Mesenchymal stem cell (in vitro differentiated cells and primary cell): Measurements from ENCODE around the gene MMP25.
A peak's percentile ranks its signal among the peaks of the same experiment; 100 is the strongest.

Experiments
- DNase-seq: peaks from one replicate; pipeline ENCODE4 v3.0.0-alpha.2; 2013
- H2AFZ ChIP-seq: one replicate; pipeline ENCODE4 v1.6.1; 2013; ENCODE audit warnings: low read depth, mild to moderate bottlenecking, control low read depth, inconsistent platforms, low read length, moderate library complexity
- H2AK5ac ChIP-seq: 2 replicates; pipeline ENCODE4 v1.6.1; 2013; ENCODE audit warnings: low read length, moderate library complexity, mild to moderate bottlenecking, inconsistent platforms; ENCODE audit not compliant: severe bottlenecking
- H2BK120ac ChIP-seq: one replicate; pipeline ENCODE4 v1.6.1; 2013; ENCODE audit warnings: low read depth, mild to moderate bottlenecking, inconsistent platforms, low read length, moderate library complexity
- H2BK12ac ChIP-seq, 2 experiments: one replicate each; pipeline ENCODE4 v1.6.1; 2013; ENCODE audit warnings: inconsistent platforms in 2 of 2, low read length in 2 of 2, mild to moderate bottlenecking in 2 of 2, moderate library complexity in 2 of 2, control low read depth in 1 of 2
- H2BK15ac ChIP-seq: one replicate; pipeline ENCODE4 v1.6.1; 2013; ENCODE audit warnings: mild to moderate bottlenecking, low read depth, inconsistent platforms; ENCODE audit not compliant: poor library complexity, severe bottlenecking
- H2BK5ac ChIP-seq: 2 replicates; pipeline ENCODE4 v1.6.1; 2013; ENCODE audit warnings: low read depth, mild to moderate bottlenecking, low read length, control low read depth, inconsistent platforms; ENCODE audit not compliant: poor library complexity, severe bottlenecking
- H3K14ac ChIP-seq, 2 experiments: one replicate each; pipeline ENCODE4 v1.6.1; 2013; ENCODE audit warnings: inconsistent platforms in 2 of 2, low read length in 2 of 2, control low read depth in 1 of 2, mild to moderate bottlenecking in 1 of 2, moderate library complexity in 1 of 2
- H3K18ac ChIP-seq, 2 experiments: one replicate each; pipeline ENCODE4 v1.6.1; 2013; ENCODE audit warnings: inconsistent platforms in 2 of 2, low read length in 2 of 2, control low read depth in 1 of 2, low read depth in 1 of 2, mild to moderate bottlenecking in 1 of 2
- H3K23ac ChIP-seq, 2 experiments: one replicate each; pipeline ENCODE4 v1.6.1; 2013; ENCODE audit warnings: inconsistent platforms in 2 of 2, low read length in 2 of 2, mild to moderate bottlenecking in 2 of 2, moderate library complexity in 2 of 2, control low read depth in 1 of 2
- H3K27ac ChIP-seq: 2 replicates; pipeline ENCODE4 v1.5.1; 2013; ENCODE audit warnings: mild to moderate bottlenecking, moderate library complexity, low read length, control low read depth, inconsistent platforms; ENCODE audit not compliant: poor library complexity, severe bottlenecking
- H3K27me3 ChIP-seq, 2 experiments: 2 replicates each; pipeline versions ENCODE4 v1.6.1 to v1.7.0; 2013; ENCODE audit warnings: low read length in 2 of 2, mild to moderate bottlenecking in 2 of 2, moderate library complexity in 2 of 2, control low read depth in 1 of 2, inconsistent platforms in 1 of 2; ENCODE audit not compliant: control insufficient read depth in 1 of 2, insufficient read depth in 1 of 2
- H3K36me3 ChIP-seq, 2 experiments: 2 replicates each; pipeline versions ENCODE4 v1.6.1 to v1.7.0; 2013; ENCODE audit warnings: low read length in 2 of 2, control low read depth in 1 of 2, inconsistent platforms in 1 of 2, low read depth in 1 of 2, mild to moderate bottlenecking in 1 of 2; ENCODE audit not compliant: insufficient read depth in 2 of 2, control insufficient read depth in 1 of 2
- H3K4ac ChIP-seq, 2 experiments: one replicate each; pipeline ENCODE4 v1.6.1; 2013; ENCODE audit warnings: inconsistent platforms in 2 of 2, low read length in 2 of 2, mild to moderate bottlenecking in 2 of 2, moderate library complexity in 2 of 2, control low read depth in 1 of 2, low read depth in 1 of 2
- H3K4me1 ChIP-seq: 2 replicates; pipeline ENCODE4 v1.6.1; 2013; ENCODE audit warnings: low read depth, low read length, control low read depth; ENCODE audit not compliant: control insufficient read depth, insufficient read depth
- H3K4me2 ChIP-seq: 2 replicates; pipeline ENCODE4 v1.6.1; 2013; ENCODE audit warnings: low read length, mild to moderate bottlenecking, inconsistent platforms; ENCODE audit not compliant: poor library complexity, severe bottlenecking
- H3K4me3 ChIP-seq, 2 experiments: 2 replicates each; pipeline versions ENCODE4 v1.5.1 to v1.7.0; 2013; ENCODE audit warnings: low read length in 2 of 2, mild to moderate bottlenecking in 2 of 2, control low read depth in 1 of 2, low read depth in 1 of 2; ENCODE audit not compliant: insufficient read depth in 1 of 2
- H3K79me1 ChIP-seq: replicated peaks from 2 replicates; pipeline ENCODE4 v1.6.1; 2013; ENCODE audit warnings: mild to moderate bottlenecking, control low read depth, low read length, inconsistent platforms; ENCODE audit not compliant: poor library complexity, severe bottlenecking
- H3K9ac ChIP-seq: 2 replicates; pipeline ENCODE4 v1.7.0; 2013; ENCODE audit warnings: mild to moderate bottlenecking, low read length, moderate library complexity
- H3K9me3 ChIP-seq: 2 replicates; pipeline ENCODE4 v1.7.0; 2013; ENCODE audit warnings: mild to moderate bottlenecking, low read length; ENCODE audit not compliant: control insufficient read depth
- H4K8ac ChIP-seq: one replicate; pipeline ENCODE4 v1.6.1; 2013; ENCODE audit warnings: inconsistent platforms, mild to moderate bottlenecking, low read length, moderate library complexity
- H4K91ac ChIP-seq: one replicate; pipeline ENCODE4 v1.6.1; 2013; ENCODE audit warnings: mild to moderate bottlenecking, low read length, inconsistent platforms
- WGBS: methylation state at CpG from one replicate; pipeline ENCODE4 v1.1.7; 2013; ENCODE audit warnings: mixed read lengths; 5-methylcytosine and 5-hydroxymethylcytosine counted together

MMP25 gene

DNA sequence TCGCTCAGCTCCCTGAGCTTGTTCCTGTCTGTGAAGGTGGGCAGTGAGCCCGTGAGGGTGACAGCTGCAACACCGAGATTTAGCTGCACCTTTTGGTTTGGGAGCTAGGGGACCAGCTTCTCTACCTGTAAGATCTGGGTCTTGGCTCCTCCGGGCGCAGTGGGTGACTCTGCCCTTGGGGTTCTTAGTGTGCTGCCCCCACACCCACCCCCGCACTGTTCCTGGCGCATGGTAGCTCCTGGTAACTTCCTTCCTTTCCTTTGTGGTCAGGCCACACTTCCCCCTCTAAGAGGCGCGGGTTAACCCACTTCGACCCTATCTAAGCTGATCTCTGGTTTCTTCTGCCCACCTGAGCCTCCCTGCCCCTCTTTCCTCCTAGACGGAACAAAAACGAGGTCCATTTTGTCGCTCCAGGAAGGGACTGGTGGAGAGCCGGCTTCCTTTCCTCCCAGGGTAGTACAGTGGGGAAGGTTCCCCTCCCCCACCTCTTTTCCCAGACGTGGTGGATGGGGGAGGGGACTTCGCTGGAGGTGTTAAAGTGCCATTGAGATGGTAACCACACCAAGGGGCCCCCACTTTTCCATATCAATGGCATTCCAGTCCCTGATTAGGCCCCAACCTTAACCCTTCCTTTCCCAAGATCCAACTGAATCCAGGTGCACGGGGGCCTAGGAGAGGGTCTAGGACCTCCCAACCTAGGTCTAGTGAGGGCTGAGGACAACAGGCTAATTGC, 38.2 kb upstream of the MMP25 start:
- peaks cover 34% of the 10 kb centered on the region for H3K4me1 ChIP-seq
- WGBS: 18% methylated on average over 12 of the region's 17 CpGs

DNA sequence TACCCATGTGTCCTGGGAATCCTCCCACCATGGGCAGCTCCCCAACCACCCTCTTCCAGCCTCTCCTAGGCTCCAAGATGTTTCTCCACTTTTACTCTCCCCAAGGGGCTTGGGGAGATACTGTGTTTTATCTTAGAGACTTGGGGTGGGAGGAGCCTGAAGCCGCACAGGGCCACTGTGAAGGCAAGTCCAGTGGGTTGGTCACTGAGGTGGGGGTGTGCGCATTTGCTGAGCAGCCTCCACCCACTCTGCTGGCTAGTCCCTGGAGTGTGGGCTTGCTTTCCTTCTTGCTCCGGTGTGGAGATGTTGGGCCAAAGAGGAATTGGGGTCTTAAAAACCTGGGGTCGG, 37.7 kb upstream of the MMP25 start:
- Histone ChIP-seq H2AFZ (no peak overlapping the region), H3K23ac (peak overlapping the region in 1 of 2 experiments; percentile 9), H3K4me1 (peaks cover 37% of the 10 kb centered on the region), H3K27ac (no peak overlapping the region), H3K4me3 (no peak overlapping the region), H4K91ac (no peak overlapping the region), H3K27me3 (peaks cover 80 to 87% of the 10 kb centered on the region in 2 experiments), H3K9ac (no peak overlapping the region), H2BK12ac (no peak overlapping the region), H4K8ac (no peak overlapping the region), H3K9me3 (no peaks in the 10 kb centered on the region), H2BK5ac (no peak overlapping the region), H3K36me3 (no peaks in the 10 kb centered on the region), H2BK120ac (no peak overlapping the region), H2BK15ac (no peak overlapping the region), H3K14ac (no peak overlapping the region), H3K4me2 (no peak overlapping the region), H2AK5ac (no peak overlapping the region), H3K4ac (no peak overlapping the region), H3K79me1 (no peaks in the 10 kb centered on the region), H3K18ac (no peak overlapping the region)
- WGBS: 32% methylated on average over 4 of the region's 4 CpGs
- DNase-seq: no peak

More for the DNA sequence above, 38.2 kb upstream of the MMP25 start:
- H3K4ac ChIP-seq: peak overlapping the region in 1 of 2 experiments; percentile 64
- no peak overlapping the region for H3K23ac ChIP-seq
- DNase-seq: no peak
- H3K27ac ChIP-seq: no peak overlapping the region
- H3K79me1 ChIP-seq: no peaks in the 10 kb centered on the region
- no peak overlapping the region for H4K91ac ChIP-seq
- no peak overlapping the region for H2BK5ac ChIP-seq
- no peak overlapping the region for H3K4me3 ChIP-seq
- H2AFZ ChIP-seq: no peak overlapping the region
- no peak overlapping the region for H2AK5ac ChIP-seq
- no peak overlapping the region for H2BK15ac ChIP-seq
- no peak overlapping the region for H3K14ac ChIP-seq
- no peak overlapping the region for H3K4me2 ChIP-seq
- peaks cover 75 to 81% of the 10 kb centered on the region in 2 experiments for H3K27me3 ChIP-seq
- no peaks in the 10 kb centered on the region for H3K36me3 ChIP-seq
- H4K8ac ChIP-seq: no peak overlapping the region
- H2BK120ac ChIP-seq: no peak overlapping the region
- H3K18ac ChIP-seq: no peak overlapping the region
- H3K9me3 ChIP-seq: no peaks in the 10 kb centered on the region
- no peak overlapping the region for H2BK12ac ChIP-seq
- H3K9ac ChIP-seq: no peak overlapping the region

DNA sequence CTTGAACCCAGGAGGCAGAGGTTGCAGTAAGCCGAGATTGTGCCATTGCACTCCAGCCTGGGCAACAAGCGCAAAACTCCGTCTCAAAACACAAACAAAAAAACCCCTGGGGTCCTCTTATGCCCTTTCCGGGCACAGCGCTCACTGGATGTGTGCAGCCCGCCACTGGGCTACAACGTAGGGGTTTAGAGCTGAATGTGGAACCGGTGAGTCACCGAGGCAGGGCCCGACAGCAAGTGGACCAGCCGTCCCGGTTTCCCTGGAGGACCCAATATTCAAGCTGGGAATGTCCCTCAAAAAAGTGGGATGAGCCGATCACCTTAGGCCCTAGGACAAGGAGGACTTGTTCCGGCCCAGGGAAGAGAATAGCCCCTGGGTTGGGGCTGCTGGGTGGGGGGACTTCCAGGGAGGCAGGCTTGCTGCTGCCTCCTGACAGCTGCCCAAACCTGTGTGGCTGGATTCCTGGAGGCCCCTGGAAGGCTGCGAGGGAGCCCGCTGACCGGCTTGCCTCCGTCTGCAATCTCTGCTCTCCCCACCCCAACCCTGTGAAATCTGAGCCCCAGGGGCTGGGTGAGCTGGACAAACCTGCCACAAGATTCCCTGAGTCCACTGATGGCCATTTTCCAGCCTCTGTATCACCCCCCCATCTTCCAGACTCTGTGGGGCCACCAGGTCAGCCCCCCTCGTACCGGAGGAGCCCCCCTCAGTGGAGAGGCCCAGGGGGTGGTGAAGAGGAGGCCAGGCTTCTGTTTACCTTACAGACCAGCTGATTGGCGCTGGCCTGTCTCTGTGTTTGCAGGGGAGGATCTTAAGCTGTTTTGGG, 36.6 kb upstream of the MMP25 start:
- no peak overlapping the region for H2BK120ac ChIP-seq
- no peak overlapping the region for H2BK15ac ChIP-seq
- no peak overlapping the region for H3K4me2 ChIP-seq
- no peak overlapping the region for H3K27ac ChIP-seq
- peaks cover 32% of the 10 kb centered on the region for H3K4me1 ChIP-seq
- peak; percentile 30 for DNase-seq
- WGBS: 19% methylated on average over 19 of the region's 21 CpGs
- peaks cover 89 to 93% of the 10 kb centered on the region in 2 experiments for H3K27me3 ChIP-seq
- no peaks in the 10 kb centered on the region for H3K36me3 ChIP-seq
- no peak overlapping the region for H3K18ac ChIP-seq
- no peaks in the 10 kb centered on the region for H3K79me1 ChIP-seq
- no peak overlapping the region for H3K9ac ChIP-seq
- H3K14ac ChIP-seq: no peak overlapping the region
- H3K9me3 ChIP-seq: no peaks in the 10 kb centered on the region
- H3K4me3 ChIP-seq: no peak overlapping the region
- H3K4ac ChIP-seq: no peak overlapping the region
- H4K8ac ChIP-seq: no peak overlapping the region
- H2BK5ac ChIP-seq: no peak overlapping the region
- H4K91ac ChIP-seq: no peak overlapping the region
- H2AK5ac ChIP-seq: no peak overlapping the region
- H3K23ac ChIP-seq: no peak overlapping the region
- no peak overlapping the region for H2BK12ac ChIP-seq
- H2AFZ ChIP-seq: no peak overlapping the region

DNA sequence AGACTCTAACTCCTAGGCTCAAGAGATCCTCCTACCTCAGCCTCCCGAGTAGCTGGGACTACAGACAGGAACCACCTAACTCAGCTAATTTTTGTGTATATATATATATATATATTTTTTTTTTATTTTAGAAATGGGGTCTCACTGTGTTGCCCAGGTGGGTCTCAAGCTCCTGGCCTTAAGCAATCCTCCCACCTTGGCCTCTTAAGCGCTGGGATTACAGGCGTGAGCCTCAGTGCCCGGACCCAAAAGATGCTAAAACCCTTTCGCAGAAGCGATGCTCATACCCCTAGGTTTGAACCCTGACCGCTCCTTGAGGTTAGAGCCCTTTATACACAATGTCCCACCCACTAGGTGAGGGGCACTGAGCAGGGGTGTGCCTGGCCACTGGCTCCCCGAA, 35.9 kb upstream of the MMP25 start:
- H2BK12ac ChIP-seq: no peak overlapping the region
- no peaks in the 10 kb centered on the region for H3K9me3 ChIP-seq
- WGBS: 92% methylated on average over 7 of the region's 8 CpGs
- no peak overlapping the region for H2AFZ ChIP-seq
- H2BK120ac ChIP-seq: no peak overlapping the region
- no peak overlapping the region for H2BK15ac ChIP-seq
- H3K14ac ChIP-seq: no peak overlapping the region
- no peaks in the 10 kb centered on the region for H3K79me1 ChIP-seq
- H3K27ac ChIP-seq: no peak overlapping the region
- H3K36me3 ChIP-seq: no peaks in the 10 kb centered on the region
- no peak overlapping the region for H3K18ac ChIP-seq
- H3K9ac ChIP-seq: no peak overlapping the region
- H3K4me1 ChIP-seq: peaks cover 31% of the 10 kb centered on the region
- H3K4ac ChIP-seq: no peak overlapping the region
- no peak for DNase-seq
- H3K23ac ChIP-seq: no peak overlapping the region
- peak overlapping the region; percentile 20 for H4K8ac ChIP-seq
- H3K4me2 ChIP-seq: no peak overlapping the region
- no peak overlapping the region for H2AK5ac ChIP-seq
- H3K27me3 ChIP-seq: peaks cover 89 to 91% of the 10 kb centered on the region in 2 experiments
- H2BK5ac ChIP-seq: no peak overlapping the region
- no peak overlapping the region for H3K4me3 ChIP-seq
- H4K91ac ChIP-seq: peak overlapping the region; percentile 80
